Measurements from ENCODE around the gene PRDM2.
"Not testable (repeated sequence)": the region's sequence is repeated elsewhere in the genome, so short reads cannot be mapped to it uniquely, and the experiment has no call there.

The PRDM2 gene, protein sequence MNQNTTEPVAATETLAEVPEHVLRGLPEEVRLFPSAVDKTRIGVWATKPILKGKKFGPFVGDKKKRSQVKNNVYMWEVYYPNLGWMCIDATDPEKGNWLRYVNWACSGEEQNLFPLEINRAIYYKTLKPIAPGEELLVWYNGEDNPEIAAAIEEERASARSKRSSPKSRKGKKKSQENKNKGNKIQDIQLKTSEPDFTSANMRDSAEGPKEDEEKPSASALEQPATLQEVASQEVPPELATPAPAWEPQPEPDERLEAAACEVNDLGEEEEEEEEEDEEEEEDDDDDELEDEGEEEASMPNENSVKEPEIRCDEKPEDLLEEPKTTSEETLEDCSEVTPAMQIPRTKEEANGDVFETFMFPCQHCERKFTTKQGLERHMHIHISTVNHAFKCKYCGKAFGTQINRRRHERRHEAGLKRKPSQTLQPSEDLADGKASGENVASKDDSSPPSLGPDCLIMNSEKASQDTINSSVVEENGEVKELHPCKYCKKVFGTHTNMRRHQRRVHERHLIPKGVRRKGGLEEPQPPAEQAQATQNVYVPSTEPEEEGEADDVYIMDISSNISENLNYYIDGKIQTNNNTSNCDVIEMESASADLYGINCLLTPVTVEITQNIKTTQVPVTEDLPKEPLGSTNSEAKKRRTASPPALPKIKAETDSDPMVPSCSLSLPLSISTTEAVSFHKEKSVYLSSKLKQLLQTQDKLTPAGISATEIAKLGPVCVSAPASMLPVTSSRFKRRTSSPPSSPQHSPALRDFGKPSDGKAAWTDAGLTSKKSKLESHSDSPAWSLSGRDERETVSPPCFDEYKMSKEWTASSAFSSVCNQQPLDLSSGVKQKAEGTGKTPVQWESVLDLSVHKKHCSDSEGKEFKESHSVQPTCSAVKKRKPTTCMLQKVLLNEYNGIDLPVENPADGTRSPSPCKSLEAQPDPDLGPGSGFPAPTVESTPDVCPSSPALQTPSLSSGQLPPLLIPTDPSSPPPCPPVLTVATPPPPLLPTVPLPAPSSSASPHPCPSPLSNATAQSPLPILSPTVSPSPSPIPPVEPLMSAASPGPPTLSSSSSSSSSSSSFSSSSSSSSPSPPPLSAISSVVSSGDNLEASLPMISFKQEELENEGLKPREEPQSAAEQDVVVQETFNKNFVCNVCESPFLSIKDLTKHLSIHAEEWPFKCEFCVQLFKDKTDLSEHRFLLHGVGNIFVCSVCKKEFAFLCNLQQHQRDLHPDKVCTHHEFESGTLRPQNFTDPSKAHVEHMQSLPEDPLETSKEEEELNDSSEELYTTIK (N-terminal part only)

DNA sequence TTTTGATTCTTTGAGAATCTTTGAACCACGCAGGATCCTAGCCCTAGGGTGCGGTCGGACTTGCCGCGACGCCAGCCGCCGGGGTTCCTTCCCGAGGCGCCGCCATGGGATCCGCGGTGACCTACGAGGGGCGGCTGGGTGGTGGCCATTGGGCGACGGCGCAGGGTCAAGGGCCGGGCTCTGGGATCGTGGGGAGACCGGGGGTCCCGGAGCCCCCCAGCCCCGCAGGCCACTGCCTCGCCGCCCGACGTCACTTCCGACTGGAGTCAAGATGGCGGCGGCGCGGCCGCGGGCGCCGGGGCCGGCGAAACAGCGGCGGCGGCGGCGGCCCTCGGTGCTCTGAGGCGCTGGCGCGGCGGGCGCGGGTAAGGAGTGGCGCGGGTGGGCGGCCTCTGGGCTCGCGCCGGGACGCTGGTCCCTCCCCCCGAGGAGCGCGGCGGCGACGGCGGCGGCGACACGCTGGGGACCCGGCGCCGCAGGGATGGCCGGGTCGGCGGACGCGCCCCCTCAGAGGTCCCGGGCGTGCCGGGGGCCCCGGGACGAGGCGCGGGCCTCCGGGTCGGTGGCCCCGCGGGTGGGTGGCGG is at the start of gene PRDM2:
TSS of gene PRDM2 (plus strand) at position 253 of the 585 bp plus-strand sequence. CDS start 15,418 bp downstream, outside the sequence.
- peak; percentile 22 for DNase-seq (ENCODE audit: low spot score)

DNA sequence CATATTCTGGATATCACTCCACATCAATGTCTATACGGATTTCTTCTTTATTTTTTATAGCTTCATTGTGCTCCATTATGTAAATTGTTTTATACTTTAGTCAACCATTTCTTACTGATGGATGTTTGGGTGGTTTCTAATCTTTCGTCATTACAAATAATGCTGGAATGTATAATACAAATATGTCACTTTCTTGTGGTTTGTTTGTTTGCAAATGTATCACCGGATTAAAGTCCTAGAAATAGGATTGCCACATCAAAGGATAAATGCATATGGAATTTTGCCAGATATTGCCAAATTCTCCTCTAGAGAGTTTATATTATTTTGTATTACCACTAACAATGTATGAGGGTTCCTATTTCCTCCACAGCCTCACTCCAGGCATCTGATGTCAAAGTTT is 48.7 kb upstream of the PRDM2 start:
- DNase-seq (ENCODE audit: low spot score) = no peak

DNA sequence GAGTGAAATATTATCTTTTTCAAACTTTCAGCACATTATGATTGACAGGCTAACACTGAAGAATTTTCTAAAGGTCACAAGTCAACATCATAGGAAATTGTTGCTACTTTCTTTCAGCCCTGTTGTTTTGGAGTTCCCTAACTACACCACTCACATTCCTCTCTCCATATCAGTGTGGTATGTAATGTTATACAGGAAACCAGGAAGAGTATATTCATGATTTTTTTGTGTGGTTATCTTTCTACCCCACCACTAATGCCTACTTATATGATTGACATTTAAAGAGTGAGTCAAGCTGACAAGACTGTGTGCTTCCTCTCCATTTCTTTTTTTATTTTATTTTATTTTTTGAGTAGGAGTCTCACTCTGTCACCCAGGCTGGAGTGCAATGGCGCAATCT is 47.8 kb upstream of the PRDM2 start:
- DNase-seq (ENCODE audit: low spot score) = no peak

DNA sequence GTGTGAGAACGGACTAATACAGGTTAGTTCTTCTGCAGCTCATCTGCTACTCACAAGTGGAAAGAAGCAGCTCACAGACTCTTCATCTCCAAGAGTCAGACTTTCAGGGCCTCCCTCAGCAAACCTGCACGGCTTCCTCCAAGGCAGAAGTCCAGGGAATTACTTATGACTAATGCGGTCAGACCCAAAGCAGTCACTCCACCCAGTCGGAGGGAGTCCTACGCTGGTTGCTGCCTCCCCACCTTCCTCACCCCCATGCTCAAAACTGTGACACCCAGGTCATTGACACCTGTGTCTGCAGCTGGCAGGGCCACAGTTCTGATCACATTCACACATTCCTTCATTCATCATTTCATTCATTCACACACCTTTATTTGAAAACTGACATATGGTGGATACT is 38.4 kb upstream of the PRDM2 start:
- no peak for DNase-seq (ENCODE audit: low spot score)

DNA sequence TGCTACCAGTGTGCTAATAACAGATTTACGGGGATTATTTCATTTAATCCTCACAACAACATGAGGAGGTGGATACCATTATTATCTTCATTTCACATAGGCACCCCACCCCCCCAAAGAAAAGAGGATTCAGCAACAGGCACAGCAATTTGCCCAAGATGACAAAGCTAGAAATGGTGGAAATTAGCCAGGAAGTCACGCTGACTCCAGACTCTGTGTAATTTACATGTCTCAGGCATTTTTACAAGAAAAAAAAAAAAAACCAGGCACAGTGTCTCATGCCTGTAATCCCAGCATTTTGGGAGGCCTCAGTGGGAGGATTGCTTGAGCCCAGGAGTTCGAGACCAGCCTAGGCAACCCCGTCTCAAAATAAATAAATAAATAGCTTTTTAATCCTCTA is 37.5 kb upstream of the PRDM2 start:
- no peak for DNase-seq (ENCODE audit: low spot score)

DNA sequence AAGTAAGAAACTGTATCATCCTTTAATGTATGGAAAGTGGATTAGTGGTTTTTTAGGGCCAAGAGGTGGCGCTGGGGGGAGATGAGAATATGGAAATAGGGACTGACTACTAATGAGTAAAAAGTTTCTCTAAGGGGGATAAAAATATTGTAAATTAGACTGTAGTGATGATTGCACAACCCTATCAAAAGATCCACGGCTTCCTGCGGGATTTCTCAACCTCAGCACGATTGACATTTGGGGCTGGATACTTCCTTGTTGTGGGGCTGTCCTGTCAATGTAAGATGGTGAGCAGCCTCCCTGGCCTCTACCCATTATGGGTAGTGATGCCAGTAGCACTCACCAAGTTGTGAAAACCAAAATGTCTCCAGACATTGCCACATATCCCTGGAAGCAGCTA is 36.0 kb upstream of the PRDM2 start:
- DNase-seq (ENCODE audit: low spot score) = no peak

DNA sequence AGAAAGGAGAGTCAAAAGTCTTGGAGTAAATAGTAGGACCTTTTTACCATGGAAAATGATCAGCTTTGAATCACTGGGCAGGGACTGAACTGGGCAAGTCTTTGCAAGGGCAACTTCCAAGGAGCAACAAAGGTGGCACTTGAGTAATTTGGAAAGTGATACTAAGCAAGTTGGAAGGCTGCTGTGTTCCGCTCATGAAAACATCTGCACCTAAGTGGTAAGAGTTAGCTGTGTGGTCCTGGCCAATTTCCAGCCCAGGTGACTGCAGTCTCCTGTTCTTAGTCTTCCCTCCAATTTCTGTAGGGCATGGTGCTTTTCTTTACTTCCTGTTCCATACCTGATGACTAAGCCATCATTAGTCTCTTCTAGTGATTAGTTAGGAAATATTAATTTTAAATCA is 35.5 kb upstream of the PRDM2 start:
- no peak for DNase-seq (ENCODE audit: low spot score)

DNA sequence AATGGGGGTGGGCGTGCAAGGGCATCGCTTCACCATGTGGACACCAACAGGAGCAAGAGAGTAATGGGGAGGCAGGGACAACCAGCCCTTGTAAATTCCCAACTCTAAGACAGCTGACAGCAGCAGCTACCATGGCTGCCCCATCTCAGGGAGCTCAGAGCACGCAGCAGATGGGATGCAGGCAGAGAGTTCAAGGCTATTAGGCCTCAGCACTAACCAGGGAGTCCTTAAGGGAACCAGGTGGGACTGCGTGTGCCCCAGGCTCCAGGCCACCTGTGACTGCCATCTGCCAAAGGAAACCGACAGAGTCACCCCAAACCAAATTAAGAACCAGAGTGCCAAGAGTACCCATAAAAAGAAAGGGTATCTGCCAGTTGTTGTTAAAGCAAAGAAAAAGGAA is 33.7 kb upstream of the PRDM2 start:
- no peak for DNase-seq (ENCODE audit: low spot score)

DNA sequence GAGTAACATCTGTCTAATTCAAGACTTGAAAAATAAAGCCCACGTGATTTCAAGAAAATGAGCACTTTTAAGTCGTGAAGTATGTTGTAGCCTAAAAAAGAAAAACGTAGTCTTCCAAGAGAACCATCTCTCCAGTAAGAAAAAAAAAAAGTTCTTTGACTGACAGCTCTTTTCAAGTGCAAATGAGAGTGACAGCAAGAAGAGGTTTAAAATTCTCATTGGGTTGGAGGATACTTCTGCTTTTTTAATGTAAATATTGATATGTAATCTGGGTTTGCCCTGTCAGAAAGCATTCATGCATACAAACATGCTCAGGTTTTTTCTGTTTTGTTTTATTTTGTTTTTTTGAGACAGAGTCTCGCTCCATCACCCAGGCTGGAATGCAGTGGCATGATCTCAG is 32.3 kb upstream of the PRDM2 start:
- no peak for DNase-seq (ENCODE audit: low spot score)

DNA sequence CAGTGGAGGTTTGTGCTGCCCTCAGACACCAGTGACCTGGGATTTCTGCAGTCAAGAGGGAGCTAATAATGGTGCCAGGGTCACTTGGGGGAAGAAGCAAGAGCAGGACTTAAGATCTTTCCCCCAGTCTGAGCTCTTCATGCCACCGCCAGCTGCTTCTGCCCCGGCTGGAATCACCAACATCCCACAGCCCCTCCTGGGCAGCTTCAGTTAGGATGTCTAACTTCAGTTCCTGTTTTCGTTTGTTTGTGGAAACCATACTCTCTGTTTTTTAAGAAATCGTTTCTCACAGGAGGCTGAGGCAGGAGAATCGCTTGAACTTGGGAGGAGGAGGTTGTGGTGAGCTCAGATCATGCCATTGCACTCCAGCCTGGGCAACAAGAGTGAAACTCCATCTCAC is 25.6 kb upstream of the PRDM2 start:
- DNase-seq (ENCODE audit: low spot score) = no peak

DNA sequence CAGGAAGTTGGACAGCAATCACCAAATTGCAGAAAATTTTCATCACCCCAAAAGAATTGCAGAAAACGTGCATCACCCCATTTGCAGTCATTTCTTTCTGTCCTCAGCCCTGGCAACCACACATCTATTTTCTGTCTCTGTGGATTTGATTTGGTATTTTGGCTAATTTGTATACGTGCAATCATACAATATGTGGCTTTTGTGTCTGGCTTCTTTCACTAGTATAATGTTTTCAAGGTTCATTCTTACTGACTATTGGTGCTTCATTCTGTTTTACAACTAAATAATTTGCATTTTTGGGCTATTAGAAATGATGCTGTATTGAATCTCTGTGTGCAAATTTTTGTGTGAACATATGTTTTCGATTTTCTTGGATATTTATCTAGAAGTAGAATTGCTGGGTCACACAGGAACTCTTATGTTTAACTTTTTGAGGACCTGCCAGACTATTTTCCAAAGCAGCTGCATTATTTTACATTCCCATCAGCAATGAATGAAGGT is 24.8 kb upstream of the PRDM2 start:
- DNase-seq (ENCODE audit: low spot score) = no peak

DNA sequence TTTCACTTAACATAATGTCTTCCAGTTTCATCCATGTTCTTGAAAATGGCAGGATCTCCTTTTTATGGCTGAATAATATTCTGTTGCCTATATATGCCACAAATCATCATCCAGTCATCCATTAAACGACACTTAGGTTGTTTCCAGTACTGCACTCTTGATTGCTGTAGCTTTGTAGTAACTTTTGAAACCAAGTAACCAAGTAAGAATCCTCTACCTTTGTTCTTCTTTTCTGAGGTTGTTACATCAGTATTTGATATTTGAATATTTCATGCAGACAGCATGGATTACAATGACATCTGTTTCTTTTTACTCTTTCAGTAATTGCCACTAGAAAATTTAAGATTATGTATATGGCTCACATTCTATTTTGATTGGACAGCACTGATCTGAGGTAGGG is 22.1 kb upstream of the PRDM2 start:
- no peak for DNase-seq (ENCODE audit: low spot score)

DNA sequence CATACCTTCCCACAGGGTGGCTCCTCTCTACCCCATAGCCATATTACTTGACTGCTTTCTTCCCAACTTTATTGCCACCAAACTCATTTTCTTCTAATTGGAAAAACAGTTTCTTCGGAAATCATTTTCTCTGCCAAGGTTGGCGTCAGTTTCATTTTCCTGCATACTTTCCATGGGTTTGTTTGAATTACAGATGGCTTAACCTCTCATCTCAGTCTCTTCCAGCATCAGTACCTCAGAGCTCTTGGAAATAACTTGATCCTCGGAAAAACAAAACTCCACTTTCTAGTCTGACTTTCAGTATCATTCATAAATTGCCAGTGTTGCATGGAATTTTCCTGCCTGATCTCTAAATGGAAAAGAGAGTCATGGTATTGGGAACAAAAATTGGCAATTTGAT is 20.3 kb upstream of the PRDM2 start:
- no peak for DNase-seq (ENCODE audit: low spot score)

DNA sequence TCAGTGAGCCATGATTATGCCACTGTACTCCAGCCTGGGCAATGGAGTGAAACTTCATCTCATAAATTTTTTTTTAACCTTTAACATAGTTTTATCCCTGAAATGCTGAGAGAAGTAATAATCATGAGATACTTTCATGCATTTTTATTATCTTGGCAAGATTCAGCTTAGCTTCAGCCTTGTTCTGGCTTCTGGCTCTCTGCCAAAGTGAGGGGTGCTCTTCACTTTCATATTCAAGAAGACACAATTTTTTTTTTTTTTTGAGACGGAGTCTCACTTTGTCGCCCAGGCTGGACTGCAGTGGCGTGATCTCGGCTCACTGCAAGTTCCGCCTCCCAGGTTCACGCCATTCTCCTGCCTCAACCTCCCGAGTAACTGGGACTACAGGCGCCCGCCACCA is 19.4 kb upstream of the PRDM2 start:
- DNase-seq (ENCODE audit: low spot score) = not testable (repeated sequence)

DNA sequence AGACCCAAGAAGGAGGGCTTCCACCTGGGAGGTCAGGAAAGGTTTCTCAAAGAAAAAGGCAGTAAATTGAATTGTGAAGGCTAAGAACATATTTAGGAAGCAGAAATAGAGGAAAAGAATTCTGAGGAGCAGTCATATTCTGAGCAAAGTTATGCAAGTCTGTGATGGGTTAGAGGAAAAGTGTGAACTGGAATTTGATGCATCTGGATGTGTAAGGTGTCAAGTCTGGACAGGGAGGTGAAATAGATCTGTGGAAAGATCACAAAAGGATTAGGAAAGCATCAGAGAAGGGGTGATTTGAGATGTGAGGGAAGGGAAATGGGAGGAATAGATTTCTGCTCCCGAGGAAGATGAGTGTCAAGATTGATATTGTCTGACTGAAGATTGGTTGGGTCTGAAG is 18.1 kb upstream of the PRDM2 start:
- no peak for DNase-seq (ENCODE audit: low spot score)

DNA sequence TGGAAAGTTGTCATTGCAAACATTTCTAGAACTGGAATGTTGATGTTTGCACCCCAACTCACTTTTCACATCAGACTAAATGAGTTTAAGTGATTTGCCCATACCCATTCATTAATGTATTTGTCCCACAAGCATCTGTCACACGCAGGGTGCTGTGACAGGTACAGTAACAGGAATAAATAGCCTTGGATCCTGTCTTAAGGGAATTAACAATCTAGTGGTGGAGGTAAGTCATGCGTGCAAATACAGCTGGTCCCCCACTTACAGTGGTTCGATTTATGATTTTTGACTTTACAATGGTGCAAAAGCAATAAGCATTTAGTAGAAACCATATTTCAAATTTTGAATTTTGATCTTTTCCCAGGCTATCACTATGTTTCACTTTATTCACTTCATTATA is 17.5 kb upstream of the PRDM2 start:
- no peak for DNase-seq (ENCODE audit: low spot score)

DNA sequence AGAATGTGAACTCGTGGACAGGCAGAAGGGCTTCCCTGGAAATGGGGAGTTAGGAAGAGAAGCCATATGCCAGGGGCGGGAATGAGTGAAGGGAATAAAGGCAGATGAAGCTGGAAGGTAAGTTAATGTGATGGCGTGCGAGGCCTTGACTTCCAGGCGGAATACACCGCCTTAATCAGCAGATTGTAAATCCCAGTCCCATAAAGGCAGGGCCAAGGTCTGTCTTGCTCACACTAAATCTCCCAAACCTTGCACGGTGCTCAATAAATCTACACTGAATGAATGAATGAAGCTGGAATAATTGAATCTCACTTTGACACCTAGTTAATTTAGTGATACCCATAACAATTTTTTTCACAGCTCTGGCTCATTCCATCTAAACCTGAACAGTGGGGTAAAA is 16.8 kb upstream of the PRDM2 start:
- no peak for DNase-seq (ENCODE audit: low spot score)

DNA sequence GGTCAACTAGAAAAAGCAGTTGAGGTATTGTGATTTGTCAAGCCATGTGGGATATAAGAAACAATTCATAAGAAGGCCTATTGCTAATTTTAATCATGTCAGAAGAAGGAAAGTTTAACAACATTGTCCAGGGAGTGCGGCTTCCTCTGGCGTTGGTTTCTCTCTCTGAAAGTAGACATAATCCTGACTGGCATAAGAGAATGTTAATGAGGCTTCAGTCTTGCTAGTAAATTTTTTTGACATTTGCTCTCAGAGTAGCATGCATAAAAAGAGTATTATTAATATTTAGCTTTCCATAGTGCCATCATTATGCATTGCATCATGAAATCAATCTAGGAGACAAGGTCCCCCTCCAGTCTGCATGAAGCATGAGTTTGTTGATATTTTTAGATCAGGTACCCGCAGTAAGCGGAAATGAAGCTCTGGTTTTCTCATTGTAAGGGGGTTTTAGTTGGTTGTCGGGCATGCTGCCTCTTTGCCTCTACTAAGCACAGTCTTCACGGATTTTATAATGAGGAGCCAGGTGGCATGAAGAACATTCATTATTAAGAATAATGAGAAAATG is 12.8 kb upstream of the PRDM2 start:
- no peak for DNase-seq (ENCODE audit: low spot score)

DNA sequence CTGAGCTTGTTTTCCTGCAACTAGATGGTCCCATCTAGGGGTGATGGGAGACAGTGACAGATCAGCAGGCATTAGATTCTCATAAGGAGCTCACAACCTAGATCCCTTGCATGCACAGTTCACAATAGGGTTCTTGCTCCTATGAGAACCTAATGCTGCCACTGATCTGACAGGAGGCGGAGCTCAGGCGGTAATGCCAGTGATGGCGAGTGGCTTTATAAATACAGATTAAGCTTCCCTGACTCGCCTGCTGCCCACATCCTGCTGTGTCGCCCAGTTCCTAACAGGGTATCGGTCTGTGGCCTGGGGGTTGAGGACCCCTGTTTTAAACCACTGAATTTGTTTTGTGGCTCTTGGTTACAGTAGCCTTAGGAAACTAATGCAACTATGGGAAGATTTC is 6.9 kb upstream of the PRDM2 start:
- not testable (repeated sequence) for DNase-seq (ENCODE audit: low spot score)

DNA sequence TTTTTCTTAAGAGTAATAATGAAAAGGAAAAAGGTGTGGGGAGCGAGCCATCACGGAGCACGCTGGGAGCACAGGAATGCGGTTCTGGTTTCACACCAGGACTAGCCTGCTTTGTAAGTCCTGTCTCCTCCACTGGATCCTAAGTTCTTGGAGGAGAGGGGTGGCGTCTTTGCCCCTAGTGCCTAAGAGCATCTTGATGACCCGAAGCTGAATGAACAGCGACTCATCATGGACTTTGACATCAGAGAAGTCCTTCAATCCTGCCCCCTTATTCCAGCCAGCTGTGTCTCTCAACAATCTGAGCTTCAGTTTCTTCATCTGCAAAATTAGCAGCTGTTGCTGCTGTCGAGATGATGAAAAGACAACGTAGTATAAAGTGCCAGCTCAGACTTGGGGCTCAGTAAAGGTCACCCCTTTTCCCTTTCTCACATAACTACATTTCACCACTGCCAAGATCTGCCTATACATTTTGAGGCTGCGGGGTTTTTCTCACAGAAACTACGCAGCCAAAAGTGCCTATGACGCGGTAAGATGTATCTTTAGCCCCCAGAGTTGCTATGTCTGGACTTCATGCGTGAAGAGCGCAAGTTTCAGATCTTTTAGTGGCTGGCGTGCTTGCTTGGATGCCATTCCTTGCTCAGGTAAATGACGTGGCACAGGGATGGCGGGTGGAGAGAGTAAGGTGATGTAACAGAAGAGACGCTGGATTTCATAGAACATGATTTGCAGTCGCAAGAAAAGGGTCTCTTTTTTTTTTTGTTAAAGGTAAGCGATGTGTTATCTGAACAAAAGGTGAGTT is 4.9 kb upstream of the PRDM2 start:
- DNase-seq (ENCODE audit: low spot score) = no peak

DNA sequence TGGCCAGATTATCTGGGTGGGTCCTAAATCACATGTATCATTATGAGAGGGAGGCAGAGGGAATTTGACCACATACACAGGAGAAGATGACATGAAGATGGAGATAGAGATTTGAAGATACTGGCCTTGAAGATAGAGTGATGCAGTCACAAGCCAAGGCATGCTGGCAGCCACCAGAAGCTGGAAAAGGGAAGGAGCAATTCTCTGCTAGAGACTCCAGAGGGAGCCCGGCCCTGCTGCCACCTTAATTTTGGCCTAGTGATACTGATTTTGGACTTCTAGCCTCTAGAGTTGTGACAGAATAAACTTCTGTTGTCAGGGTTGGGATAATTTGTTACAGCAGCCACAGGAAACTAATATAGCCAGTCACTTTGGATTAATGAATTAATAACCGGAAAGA is 2.2 kb upstream of the PRDM2 start:
- no peak for DNase-seq (ENCODE audit: low spot score)
